GM19372 (cell line): ENCODE measurements around the gene ANXA8.
"Not testable (repeated sequence)": the region's sequence is repeated elsewhere in the genome, so short reads cannot be mapped to it uniquely, and the experiment has no call there.

ENCODE experiments used
- ATAC-seq: cut with Tn5 transposase; IDR thresholded peaks from one replicate; pipeline ENCODE4 v1.9.1; 2021; ENCODE audit warnings: mild to moderate bottlenecking, low read depth, moderate library complexity; ENCODE audit not compliant: unreplicated experiment

The ANXA8 gene, protein sequence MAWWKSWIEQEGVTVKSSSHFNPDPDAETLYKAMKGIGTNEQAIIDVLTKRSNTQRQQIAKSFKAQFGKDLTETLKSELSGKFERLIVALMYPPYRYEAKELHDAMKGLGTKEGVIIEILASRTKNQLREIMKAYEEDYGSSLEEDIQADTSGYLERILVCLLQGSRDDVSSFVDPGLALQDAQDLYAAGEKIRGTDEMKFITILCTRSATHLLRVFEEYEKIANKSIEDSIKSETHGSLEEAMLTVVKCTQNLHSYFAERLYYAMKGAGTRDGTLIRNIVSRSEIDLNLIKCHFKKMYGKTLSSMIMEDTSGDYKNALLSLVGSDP

GRCh38 chr10:47483923-47484322 lies at the start of gene ANXA8:
Gene ANXA8, minus strand, starts transcription at chr10:47484115. Its CDS starts 182 bp downstream, at chr10:47483933.
- ATAC-seq = not testable (repeated sequence)

GRCh38 chr10:47523475-47523874 lies 39.6 kb upstream of the ANXA8 start, which contains the start of gene AGAP9:
Gene AGAP9, minus strand, starts transcription at chr10:47523638. Its CDS starts 112 bp downstream, at chr10:47523526.
- not testable (repeated sequence) for ATAC-seq

DNA sequence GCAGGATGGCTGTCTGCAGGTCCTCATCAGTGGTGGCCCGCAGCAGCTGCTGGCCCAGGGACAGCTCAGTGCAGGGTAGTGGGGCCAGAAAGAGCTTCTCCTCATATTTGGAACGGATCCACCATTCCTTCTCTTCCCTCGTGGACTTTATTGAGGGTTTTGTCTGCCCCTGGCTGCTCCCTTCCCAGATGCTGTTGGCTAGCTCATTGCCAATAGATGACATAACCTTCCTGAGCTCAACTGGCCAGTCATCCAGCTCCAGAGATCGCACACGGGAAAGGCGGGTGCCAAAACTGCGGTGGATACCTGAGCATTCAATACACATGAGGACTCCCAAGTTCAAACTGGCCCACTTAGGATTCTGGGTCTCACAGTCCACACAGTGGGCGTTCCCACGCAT lies 18.4 kb upstream of the ANXA8 start:
- not testable (repeated sequence) for ATAC-seq

- not testable (repeated sequence) for ATAC-seq
These were observed 10.3 kb upstream of the ANXA8 start for GRCh38 chr10:47494226-47494625.

GRCh38 chr10:47491600-47491999 lies 7.7 kb upstream of the ANXA8 start, which contains the start of gene FAM25G:
Gene FAM25G, minus strand, starts transcription at chr10:47491700. Its CDS starts 26 bp downstream, at chr10:47491674.
- not testable (repeated sequence) for ATAC-seq

DNA sequence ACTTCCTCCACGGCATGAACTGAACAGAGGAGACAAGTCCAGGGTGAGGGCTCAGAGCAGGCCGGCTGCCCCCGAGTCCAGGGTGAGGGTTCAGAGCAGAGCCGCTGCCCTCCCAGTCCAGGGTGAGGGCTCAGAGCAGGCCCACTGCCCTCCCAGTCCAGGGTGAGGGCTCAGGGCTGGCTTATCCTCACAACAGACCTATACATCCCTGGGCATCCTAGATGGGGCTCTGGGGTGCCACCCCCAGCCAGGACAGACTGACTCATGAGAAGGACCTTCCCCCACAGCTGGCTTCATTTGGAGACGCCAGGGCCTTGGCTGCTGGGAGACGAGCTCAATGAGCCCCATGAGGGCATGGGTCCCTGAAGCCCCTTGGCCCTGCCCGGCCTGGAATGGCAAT lies 5.7 kb upstream of the ANXA8 start:
- ATAC-seq = not testable (repeated sequence)

DNA sequence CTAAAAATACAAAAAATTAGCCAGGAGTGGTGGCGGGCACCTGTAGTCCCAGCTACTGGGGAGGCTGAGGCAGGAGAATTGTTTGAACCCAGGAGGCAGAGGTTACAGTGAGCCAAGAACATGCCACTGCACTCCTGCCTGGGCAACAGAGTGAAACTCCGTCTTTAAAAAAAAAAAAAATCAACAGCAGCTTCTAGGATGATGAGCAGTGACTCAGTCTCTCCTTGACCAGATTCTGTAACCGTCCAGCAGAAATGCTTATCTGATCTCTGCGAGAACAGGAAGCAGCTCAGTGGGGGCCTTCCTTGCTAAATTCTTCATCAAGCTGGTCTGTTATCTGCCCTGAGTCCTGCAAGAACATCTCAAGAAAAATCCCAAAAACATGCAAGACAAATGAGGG lies 2.0 kb upstream of the ANXA8 start:
- ATAC-seq = not testable (repeated sequence)

GRCh38 chr10:47484786-47485185 lies 871 bp upstream of the ANXA8 start:
- not testable (repeated sequence) for ATAC-seq

DNA sequence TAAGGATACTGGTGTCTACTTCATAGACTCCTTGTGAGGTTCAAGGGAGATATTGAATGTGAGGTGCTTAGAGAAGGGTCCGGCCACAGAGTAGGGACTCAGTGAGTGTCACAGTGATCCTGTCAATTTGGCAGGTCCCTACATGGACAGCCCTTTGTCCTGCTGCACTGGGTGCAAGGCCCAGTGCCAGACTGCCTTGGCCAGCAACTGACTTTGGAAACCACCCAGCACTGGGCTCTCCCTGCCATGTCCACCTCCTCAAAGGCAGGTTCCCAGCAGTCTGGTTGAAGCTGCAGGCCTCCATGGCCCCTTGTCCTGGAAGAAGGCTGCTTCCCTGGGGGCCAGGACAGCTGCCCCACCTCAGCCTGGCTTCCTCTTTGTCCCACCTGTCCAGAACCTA lies 1.5 kb downstream of the ANXA8 start:
- ATAC-seq = not testable (repeated sequence)

DNA sequence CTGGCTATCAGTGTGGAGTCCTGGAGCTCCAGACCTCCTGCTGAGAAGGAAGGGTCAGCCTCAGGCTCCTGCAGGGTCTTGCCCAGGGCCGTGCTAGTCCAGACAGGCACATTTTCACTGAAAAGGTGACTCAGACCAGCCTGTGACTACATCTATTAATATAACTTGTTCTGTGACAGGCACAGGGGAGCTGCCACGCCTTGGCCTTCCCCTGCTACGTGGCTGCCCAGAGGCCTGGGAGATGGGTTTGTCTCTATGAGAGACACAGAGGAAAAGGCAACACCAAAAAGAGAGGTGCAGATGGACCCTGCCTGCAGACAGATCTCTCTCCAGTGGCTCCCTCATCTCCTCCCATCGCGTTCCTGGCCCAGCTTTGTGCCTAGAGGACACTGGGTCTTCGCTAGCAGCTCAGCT lies 2.1 kb downstream of the ANXA8 start:
- ATAC-seq = not testable (repeated sequence)

- not testable (repeated sequence) for ATAC-seq
These were observed 2.6 kb downstream of the ANXA8 start for GRCh38 chr10:47481182-47481766.

DNA sequence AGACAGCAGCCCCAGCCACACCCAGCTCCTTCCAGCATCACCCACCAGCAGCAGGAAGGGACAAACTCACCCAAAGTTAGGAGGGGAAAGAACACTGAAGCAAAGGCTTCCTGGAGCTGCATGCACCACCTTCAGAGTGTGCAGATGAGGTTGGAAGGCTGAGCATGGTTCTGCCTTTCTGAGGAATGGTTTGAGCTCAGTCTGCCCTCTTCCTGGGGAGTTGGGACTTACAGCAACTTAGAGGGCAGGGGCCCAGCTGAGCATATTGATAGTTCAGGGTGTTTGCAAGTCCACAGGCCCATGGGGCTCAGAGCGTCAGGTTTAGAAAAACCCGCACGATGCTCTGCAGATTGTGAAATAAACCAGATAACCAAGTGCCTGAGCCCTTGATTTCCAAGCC lies 3.8 kb downstream of the ANXA8 start:
- not testable (repeated sequence) for ATAC-seq

- ATAC-seq = not testable (repeated sequence)
These were observed 5.8 kb downstream of the ANXA8 start for GRCh38 chr10:47478114-47478513.

- not testable (repeated sequence) for ATAC-seq
These were observed 6.8 kb downstream of the ANXA8 start for GRCh38 chr10:47477078-47477477.

GRCh38 chr10:47475101-47475500 lies 8.8 kb downstream of the ANXA8 start:
- not testable (repeated sequence) for ATAC-seq

GRCh38 chr10:47473516-47473915 lies 10.4 kb downstream of the ANXA8 start:
- not testable (repeated sequence) for ATAC-seq

GRCh38 chr10:47472647-47473046 lies 11.3 kb downstream of the ANXA8 start:
- not testable (repeated sequence) for ATAC-seq

DNA sequence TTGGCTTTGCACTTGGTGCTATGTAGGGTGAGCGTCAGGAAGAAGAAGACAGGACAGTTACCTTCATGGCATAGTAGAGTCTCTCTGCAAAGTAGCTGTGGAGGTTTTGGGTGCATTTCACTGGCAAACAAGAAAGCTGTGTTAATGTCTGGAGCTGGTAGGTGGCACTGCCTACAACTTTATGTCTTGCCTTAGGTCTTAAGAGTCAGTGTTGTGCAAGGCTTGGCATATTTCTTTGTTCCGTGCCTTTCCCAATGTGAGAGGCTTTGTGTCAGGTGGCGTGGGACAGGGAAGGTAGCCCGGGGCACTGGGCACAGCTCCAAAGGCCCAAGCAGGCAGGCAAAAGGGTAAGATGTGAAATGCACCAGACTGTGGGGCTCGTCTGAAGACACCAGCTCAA lies 11.8 kb downstream of the ANXA8 start:
- not testable (repeated sequence) for ATAC-seq

DNA sequence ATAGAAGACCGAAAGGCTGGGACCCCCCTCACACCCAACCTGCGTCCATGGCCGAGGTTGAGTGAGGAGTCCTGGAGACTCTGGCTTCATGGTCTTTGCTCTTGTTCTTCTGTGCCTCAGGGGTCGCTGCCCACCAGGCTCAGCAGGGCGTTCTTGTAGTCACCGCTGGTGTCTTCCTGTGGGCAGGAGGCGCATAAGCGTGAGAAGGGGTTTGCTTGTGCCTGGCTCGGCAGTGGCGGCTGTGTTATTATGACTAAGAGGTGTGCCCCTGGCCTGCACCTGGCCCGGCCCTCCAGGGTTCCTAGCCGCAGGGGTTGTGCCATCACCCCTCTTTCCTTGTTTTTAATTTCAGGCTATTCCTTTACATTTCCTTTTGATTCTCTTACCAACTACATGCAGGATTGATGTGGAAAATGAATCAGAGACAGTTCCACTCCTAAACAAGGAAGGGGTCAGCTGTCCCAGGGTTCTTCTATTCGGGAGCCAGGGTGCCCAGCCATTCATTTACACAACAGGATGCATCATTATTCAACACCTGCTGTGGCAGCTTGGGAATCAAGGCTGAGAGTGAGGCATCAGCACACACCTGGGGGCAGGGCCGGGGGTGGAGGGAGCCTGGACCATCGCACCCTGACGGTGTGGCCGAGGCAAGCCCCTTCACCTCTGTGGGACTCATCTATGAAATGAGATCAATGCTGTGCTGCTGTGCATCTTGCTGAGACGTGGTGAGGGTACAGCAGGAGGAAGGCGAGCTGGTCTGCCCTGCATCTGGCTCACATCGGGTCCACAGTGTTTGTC lies 15.0 kb downstream of the ANXA8 start:
- ATAC-seq = not testable (repeated sequence)

DNA sequence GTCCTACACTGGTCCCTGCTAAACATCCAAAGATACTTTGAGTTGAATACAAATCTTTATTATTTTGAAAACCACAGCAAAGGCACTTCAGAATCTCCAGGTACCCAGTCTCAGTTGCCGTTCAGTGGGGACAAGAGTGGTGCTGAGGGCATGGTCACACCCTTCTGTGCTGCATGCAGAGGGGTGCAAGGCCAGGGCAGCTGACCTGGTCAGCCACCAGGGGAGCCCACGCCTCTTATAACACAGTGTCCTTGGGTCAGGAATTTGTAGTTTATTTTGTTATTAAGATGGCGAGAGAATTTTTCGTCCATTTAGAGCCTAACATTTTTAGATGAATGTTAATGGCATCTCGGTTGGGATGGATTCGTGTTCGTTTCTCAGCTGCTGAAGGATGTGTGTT lies 16.0 kb downstream of the ANXA8 start:
- not testable (repeated sequence) for ATAC-seq

GRCh38 chr10:47467458-47467857 lies 16.5 kb downstream of the ANXA8 start:
- ATAC-seq = not testable (repeated sequence)
